ENCODE data around the gene ARID1B.

The ARID1B gene

DNA sequence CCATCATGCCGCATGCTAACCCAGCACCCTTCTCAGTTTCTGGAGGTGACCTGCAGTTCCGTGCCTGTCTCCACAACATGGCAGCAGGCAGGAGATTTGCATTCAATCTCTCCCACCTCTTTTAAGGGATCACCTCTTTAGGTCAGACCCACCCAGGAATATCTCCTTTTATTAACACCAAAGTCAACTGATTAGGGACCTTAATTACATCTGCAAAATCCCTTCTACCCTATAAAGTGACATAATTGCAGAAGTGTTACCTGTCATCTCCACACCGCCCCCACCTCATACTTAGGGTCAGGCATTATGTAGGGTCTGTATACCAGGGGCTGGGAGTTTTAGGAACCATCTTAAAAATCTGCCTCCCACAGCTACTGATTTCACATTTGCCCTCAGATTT lies 278.7 kb downstream of the ARID1B start:
- TF ChIP-seq, protein P1, sequence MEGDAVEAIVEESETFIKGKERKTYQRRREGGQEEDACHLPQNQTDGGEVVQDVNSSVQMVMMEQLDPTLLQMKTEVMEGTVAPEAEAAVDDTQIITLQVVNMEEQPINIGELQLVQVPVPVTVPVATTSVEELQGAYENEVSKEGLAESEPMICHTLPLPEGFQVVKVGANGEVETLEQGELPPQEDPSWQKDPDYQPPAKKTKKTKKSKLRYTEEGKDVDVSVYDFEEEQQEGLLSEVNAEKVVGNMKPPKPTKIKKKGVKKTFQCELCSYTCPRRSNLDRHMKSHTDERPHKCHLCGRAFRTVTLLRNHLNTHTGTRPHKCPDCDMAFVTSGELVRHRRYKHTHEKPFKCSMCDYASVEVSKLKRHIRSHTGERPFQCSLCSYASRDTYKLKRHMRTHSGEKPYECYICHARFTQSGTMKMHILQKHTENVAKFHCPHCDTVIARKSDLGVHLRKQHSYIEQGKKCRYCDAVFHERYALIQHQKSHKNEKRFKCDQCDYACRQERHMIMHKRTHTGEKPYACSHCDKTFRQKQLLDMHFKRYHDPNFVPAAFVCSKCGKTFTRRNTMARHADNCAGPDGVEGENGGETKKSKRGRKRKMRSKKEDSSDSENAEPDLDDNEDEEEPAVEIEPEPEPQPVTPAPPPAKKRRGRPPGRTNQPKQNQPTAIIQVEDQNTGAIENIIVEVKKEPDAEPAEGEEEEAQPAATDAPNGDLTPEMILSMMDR (conservative IDR thresholded peaks at IDR 0.05), result no peak
- no peak for TF ChIP-seq ZFX (IDR thresholded peaks at IDR 0.05)
- no peak overlapping the region for H3K27ac ChIP-seq

DNA sequence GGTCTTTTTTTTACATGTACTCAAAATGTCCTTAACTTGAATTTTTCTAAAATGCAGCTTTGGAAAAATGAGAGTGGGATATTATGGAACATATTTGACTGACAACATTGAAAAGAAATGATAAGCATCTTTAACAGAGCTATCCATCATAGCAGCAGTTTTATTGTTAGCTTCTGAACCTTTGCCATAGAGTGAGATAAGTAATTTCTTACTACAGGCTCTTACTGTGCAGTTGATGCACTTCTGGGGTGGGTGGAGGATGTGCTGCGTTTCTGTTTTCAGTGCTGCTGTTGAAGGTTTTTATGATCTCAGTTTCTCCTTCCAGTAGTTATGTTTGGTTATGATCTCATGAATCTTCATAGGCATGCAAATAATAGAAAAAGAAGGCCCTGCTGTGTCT lies 279.1 kb downstream of the ARID1B start:
- no peak overlapping the region for H3K27ac ChIP-seq
- TF ChIP-seq ZFX (IDR thresholded peaks at IDR 0.05), result no peak
- TF ChIP-seq, protein P1 (conservative IDR thresholded peaks at IDR 0.05), result no peak

DNA sequence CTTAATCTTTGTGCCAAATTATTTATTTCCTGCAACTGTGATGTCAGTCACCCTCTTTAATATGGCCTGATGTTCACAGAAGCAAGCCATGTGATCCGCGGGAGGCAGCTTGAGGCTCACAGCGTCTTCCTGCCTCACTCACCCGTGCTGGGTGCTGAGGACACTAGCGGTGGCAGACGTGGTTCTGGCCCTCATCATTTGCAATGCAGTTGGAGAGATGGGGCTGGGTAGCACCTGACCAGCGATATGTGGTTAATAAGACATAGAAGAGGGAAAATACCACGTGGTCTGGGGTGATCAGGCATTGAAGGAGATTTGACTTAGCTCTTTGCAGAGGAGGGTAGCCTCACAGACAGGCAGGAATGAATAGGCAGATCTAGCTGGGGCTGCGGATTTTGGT lies 281.4 kb downstream of the ARID1B start:
- no peak overlapping the region for H3K27ac ChIP-seq
- TF ChIP-seq ZFX (IDR thresholded peaks at IDR 0.05), result no peak
- TF ChIP-seq, protein P1 (conservative IDR thresholded peaks at IDR 0.05), result no peak

DNA sequence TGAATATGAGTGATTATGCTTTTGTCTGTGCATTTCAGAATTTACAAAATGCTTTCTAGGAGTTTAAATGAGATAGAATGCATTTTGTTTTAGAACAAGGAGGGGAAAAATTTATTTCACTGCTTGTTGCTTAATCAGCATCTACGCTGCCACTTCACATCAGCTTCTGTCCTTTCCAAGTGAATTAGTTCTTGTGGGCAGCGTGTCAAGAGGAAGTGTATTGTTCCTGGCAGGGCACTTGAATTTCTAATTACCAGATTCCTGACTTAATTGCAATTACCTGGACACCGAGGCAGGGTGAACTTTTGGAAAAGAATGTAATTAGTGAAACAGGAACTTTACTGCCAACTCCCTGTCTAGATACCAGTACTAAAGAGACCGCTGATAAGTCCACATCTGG lies 282.6 kb downstream of the ARID1B start:
- TF ChIP-seq, protein P1 (conservative IDR thresholded peaks at IDR 0.05), result no peak
- TF ChIP-seq ZFX (IDR thresholded peaks at IDR 0.05), result no peak
- H3K27ac ChIP-seq, result no peak overlapping the region

DNA sequence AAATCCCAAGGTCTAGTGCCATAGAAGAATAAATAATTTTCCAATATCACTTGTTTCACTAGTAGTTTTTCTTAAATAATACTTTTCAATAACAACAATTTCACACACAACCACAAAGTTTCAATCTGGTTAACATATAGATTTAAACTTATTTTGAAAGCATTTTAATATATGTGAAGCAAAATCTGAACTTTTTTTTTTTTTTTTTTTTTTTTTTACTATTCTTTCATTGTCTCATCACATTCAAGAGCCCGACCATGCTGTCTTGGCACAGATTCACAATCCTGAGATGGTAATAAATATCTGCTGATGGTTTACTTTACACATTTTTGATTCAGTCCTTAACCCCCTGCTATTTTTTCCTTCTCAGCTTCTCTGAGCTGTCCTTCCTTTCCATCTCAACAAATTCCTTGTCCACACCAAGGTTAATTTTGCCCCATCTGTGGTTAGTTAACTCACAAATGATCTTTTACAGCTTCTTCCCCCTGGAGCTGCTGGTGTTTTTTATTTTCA lies 283.3 kb downstream of the ARID1B start:
- TF ChIP-seq, protein P1 (conservative IDR thresholded peaks at IDR 0.05), result no peak
- TF ChIP-seq ZFX (IDR thresholded peaks at IDR 0.05), result no peak
- H3K27ac ChIP-seq, result no peak overlapping the region

DNA sequence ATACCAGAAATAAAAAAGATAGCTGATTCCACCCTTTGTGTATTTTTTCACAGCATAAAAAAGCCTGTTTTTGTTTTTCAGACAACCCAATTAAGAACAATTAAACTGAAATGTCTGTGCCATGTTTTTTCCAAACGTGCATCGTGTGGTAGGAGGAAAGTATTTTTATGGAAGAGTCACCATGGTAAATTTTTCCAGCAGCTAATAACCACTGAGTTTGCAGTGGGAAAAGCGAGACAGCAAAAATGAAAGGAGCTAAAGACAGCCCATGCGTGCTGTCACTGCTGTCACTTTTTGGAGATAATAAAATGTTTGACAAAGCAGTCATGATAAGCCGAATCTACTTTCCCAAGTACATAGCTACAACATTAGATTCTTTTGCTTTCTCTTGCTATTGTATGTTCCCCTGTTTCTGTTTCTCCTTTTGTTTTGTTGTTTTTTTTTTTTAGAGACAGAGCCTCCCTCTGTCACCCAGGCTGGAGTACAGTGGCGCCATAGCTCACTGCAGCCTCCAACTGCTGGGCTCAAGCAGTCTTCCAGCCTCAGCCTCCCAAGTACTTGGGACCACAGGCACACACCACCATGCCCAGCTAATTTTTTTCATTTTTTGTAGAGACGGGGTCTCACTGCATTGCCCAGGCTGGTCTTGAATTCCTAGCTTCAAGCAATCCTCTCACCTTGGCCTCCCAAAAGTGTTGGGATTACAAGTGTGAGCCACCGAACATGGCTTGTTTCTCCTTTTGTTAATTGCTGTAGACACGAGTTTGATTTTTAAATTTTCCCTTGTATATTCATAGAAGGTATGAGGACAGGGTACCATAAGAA lies 284.8 kb downstream of the ARID1B start:
- TF ChIP-seq ZFX (IDR thresholded peaks at IDR 0.05), result no peak
- TF ChIP-seq, protein P1 (conservative IDR thresholded peaks at IDR 0.05), result no peak
- no peak overlapping the region for H3K27ac ChIP-seq

DNA sequence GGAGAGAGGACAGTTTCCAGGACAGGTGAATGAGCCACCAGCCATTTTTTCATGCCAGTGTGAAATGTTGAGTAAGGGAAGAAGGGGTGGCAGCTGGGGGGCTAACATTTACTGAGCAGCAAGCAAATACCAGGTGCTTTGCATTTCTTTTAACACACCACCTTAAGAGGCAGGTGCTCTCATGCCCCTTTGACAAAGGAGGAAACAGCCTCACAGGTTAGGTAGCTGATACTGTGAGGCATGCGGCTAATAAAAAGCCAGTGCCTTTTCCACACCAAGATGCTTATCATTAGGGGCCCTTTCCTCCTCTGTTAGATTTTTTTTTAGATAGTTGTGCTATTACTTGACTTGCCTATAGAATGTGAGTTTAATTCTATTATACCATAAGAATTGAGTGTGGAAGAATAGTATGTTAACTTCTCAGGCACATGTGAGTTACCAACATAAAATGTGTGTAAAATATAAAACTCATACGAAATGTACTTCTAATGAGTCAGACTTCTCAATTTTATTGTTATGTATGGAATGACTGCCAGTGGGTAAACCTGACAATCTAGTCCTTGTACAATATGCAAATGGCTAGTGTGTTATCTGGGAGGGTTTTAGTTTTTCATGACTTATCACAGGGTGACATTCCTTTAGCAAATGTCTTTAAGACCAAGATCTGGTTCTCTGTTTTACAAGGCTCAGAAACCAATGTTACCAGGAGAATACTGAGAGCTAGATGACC lies 286.2 kb downstream of the ARID1B start:
- H3K27ac ChIP-seq, result no peak overlapping the region
- TF ChIP-seq, protein P1 (conservative IDR thresholded peaks at IDR 0.05), result no peak
- TF ChIP-seq ZFX (IDR thresholded peaks at IDR 0.05), result no peak
